Activated CD4-positive, alpha-beta memory T cell treated with anti-CD3 and anti-CD28 coated beads for 36 hours (primary cell): ENCODE data around the gene NXN. TPM values are rescaled to one million over a fixed set of nuclear protein-coding genes. Genes with fewer than 3 reads are reported as not detected.

Experiments used
- CTCF ChIA-PET: fragments of 350-600 bp; sonication (Branson Sonifier 250); formaldehyde crosslinking; loops from one replicate; lab custom pipeline; 2021; ENCODE audit warnings: antibody characterized with exemption, inconsistent platforms; lab: Charles Lee
- POLR2A ChIA-PET: fragments of 350-600 bp; sonication (Branson Sonifier 250); formaldehyde crosslinking; loops from one replicate; lab custom pipeline; 2021; ENCODE audit warnings: antibody characterized with exemption; lab: Charles Lee
- DNase-seq: peaks from one replicate; pipeline ENCODE4 v3.0.0-alpha.2; 2020
- H3K27ac Mint-ChIP-seq: one replicate; pipeline ENCODE4 v1.8.0; 2021; ENCODE audit warnings: mixed read lengths
- H3K27me3 Mint-ChIP-seq: one replicate; pipeline ENCODE4 v1.8.0; 2021; ENCODE audit warnings: mixed read lengths
- H3K36me3 Mint-ChIP-seq: one replicate; pipeline ENCODE4 v1.8.0; 2021; ENCODE audit warnings: mixed read lengths
- H3K4me1 Mint-ChIP-seq: one replicate; pipeline ENCODE4 v1.8.0; 2021; ENCODE audit warnings: low read depth, mixed read lengths
- H3K4me3 Mint-ChIP-seq: one replicate; pipeline ENCODE4 v1.8.0; 2021; ENCODE audit warnings: mild to moderate bottlenecking, mixed read lengths
- H3K9me3 Mint-ChIP-seq: one replicate; pipeline ENCODE4 v1.8.0; 2021; ENCODE audit warnings: mixed read lengths
- intact Hi-C: fragments of 100-400 bp; cut with micrococcal nuclease; formaldehyde crosslinking; loops from one replicate; pipeline ENCODE4 v1.15.1; 2023
- total RNA-seq, 2 experiments: library from RNA; stranded (reverse); gene quantifications; one replicate each; pipeline ENCODE4 v1.2.3, GENCODE V29; 2021

The NXN gene
- total RNA-seq, 2 experiments from 2014 or later = 0.31 to 0.33 TPM

GRCh38 chr17:901964-902363 is 77.6 kb downstream of the NXN start:
- CTCF ChIA-PET = interaction anchor here (1.4 kb wide), 1 partner anchor 23 kb away, joined by 3 read pairs; no protein-coding TSS in a partner anchor
- DNase-seq = no peak
- no peaks in the 10 kb centered on the region for H3K4me1 Mint-ChIP-seq

GRCh38 chr17:901191-901950 is 78.2 kb downstream of the NXN start:
- peaks cover 31% of the 10 kb centered on the region for H3K27me3 Mint-ChIP-seq
- DNase-seq = no peak
- intact Hi-C loops = no loop called here
- no peaks in the 10 kb centered on the region for H3K4me1 Mint-ChIP-seq
- CTCF ChIA-PET = no interaction called here
- H3K4me3 Mint-ChIP-seq = no peak overlapping the region
- H3K27ac Mint-ChIP-seq = no peak overlapping the region
- POLR2A ChIA-PET = no interaction called here
- no peaks in the 10 kb centered on the region for H3K36me3 Mint-ChIP-seq
- H3K9me3 Mint-ChIP-seq = no peaks in the 10 kb centered on the region

More at GRCh38 chr17:901964-902363, 77.6 kb downstream of the NXN start:
- H3K4me3 Mint-ChIP-seq = no peak overlapping the region
- H3K36me3 Mint-ChIP-seq = no peaks in the 10 kb centered on the region
- intact Hi-C loops = no loop called here
- POLR2A ChIA-PET = no interaction called here
- peaks cover 34% of the 10 kb centered on the region for H3K27me3 Mint-ChIP-seq
- no peaks in the 10 kb centered on the region for H3K9me3 Mint-ChIP-seq
- no peak overlapping the region for H3K27ac Mint-ChIP-seq

DNA sequence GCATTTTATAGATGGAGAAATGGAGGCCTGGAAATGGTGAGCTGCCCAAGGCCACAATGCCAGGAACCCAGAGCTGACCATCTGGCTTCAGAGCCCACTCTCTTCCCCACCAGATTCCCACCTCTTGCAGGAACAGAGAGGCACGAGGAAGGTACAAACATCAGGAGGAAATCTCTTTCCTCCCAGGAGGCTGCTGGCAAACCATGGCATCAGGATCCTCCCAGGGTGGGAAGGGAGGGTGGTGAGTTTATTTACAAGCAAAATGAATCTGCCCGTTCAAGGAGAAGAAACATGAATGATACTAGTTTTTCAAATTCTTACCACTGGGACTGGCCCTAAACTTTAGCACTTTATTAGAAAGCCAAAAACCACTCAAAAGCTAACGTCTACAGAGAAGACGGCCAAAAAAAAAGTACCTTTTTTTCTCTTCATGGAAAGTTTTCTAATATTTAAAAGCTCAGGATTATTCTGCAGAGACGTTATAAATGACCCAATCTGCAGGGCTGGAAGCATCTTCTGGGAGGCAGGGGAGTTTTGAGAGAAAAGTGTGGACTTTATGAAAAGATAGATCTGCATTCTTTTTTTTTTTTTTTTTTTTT is 79.1 kb downstream of the NXN start:
- DNase-seq = no peak
- no peaks in the 10 kb centered on the region for H3K36me3 Mint-ChIP-seq
- no peaks in the 10 kb centered on the region for H3K9me3 Mint-ChIP-seq
- H3K4me1 Mint-ChIP-seq = no peaks in the 10 kb centered on the region
- intact Hi-C loops = no loop called here
- peaks cover 30% of the 10 kb centered on the region for H3K27me3 Mint-ChIP-seq
- no peak overlapping the region for H3K4me3 Mint-ChIP-seq
- CTCF ChIA-PET = no interaction called here
- H3K27ac Mint-ChIP-seq = no peak overlapping the region
- POLR2A ChIA-PET = interaction anchor here (0.6 kb wide), 1 partner anchor 83 kb away, joined by 3 read pairs; no protein-coding TSS in a partner anchor

DNA sequence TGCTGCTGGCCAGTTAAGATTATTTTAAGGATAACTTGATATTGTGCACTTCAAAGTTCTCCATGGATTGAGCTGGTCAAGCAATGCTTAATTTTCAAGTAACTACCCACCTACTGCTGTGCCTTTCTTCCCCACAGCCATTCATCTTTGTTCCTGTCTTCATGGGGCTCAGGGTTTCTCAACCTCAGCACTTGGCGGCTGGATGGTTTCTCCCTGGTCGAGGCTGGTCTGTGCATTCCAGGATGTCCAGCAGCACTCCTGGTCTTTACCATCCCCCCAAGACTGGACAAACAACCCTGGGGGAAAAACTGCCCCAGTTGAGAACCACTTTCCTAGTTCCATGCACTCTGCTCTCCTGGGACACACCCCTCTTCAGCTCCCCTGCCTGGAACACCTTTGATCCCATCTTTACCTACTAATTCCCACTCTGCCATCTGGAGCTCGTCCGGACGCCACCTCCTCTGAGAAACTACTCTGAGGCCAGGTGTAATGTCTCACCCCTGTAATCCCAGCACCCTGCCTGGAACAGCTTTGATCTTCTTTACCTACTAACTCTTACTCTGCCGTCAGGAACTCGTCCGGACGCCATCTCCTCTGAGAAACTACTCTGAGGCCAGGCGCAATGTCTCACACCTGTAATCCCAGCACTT is 81.5 kb downstream of the NXN start:
- Mint-ChIP-seq H3K27me3 (peaks cover 16% of the 10 kb centered on the region), H3K36me3 (no peaks in the 10 kb centered on the region), H3K4me3 (no peak overlapping the region), H3K4me1 (no peaks in the 10 kb centered on the region), H3K9me3 (no peaks in the 10 kb centered on the region), H3K27ac (no peak overlapping the region)
- POLR2A ChIA-PET = no interaction called here
- intact Hi-C loops = no loop called here
- DNase-seq = no peak
- CTCF ChIA-PET = no interaction called here

GRCh38 chr17:896953-897661 is 82.5 kb downstream of the NXN start:
- no peak for DNase-seq
- Mint-ChIP-seq H3K27me3 (peaks cover 12% of the 10 kb centered on the region), H3K9me3 (no peaks in the 10 kb centered on the region), H3K36me3 (no peaks in the 10 kb centered on the region), H3K27ac (no peak overlapping the region), H3K4me1 (no peaks in the 10 kb centered on the region), H3K4me3 (no peak overlapping the region)
- ChIA-PET POLR2A (no interaction called here), CTCF (no interaction called here)
- intact Hi-C loops = no loop called here

- ChIA-PET CTCF (no interaction called here), POLR2A (no interaction called here)
- Mint-ChIP-seq H3K27me3 (peaks cover 9% of the 10 kb centered on the region), H3K4me3 (no peak overlapping the region), H3K9me3 (no peaks in the 10 kb centered on the region), H3K27ac (no peak overlapping the region), H3K4me1 (no peaks in the 10 kb centered on the region), H3K36me3 (no peaks in the 10 kb centered on the region)
- DNase-seq = no peak
- intact Hi-C loops = no loop called here
Observed at GRCh38 chr17:896454-896853, 83.1 kb downstream of the NXN start.

DNA sequence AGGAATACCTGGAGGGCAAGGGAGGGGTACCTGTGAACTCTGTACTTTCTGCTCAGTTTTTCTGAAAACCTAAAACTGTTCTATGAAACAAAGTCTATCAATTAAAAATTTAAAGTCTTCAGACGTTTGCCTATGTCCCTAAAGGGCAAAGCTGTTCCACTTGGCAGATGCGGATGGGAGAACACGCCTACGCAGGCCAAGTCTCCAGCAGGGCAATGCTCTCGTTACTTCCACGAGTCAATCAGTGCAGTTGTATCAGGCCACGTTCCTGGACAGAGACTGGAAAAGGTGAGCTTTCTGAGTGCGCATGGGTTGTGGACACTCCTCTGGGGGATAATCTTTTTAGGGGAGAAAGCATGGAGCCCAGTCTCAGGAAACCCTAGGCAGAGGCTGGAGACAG is 86.6 kb downstream of the NXN start:
- Mint-ChIP-seq H3K36me3 (no peaks in the 10 kb centered on the region), H3K27me3 (peaks cover 18% of the 10 kb centered on the region), H3K4me3 (no peak overlapping the region), H3K9me3 (no peaks in the 10 kb centered on the region), H3K27ac (no peak overlapping the region), H3K4me1 (peaks cover 4% of the 10 kb centered on the region)
- intact Hi-C loops = no loop called here
- POLR2A ChIA-PET = no interaction called here
- DNase-seq = no peak
- CTCF ChIA-PET = no interaction called here

- Mint-ChIP-seq H3K9me3 (no peaks in the 10 kb centered on the region), H3K27me3 (peaks cover 24% of the 10 kb centered on the region), H3K27ac (no peak overlapping the region), H3K36me3 (no peaks in the 10 kb centered on the region), H3K4me3 (no peak overlapping the region), H3K4me1 (peaks cover 4% of the 10 kb centered on the region)
- ChIA-PET POLR2A (interaction anchor here (0.6 kb wide), 1 partner anchor 122 kb away, joined by 3 read pairs; no protein-coding TSS in a partner anchor), CTCF (interaction anchor here (0.9 to 1.7 kb wide), 3 partner anchors 9 to 167 kb away, joined by 4 to 5 read pairs (median 5); no protein-coding TSS in a partner anchor)
- intact Hi-C loops = no loop called here
- DNase-seq = peak; percentile 48
Observed at GRCh38 chr17:888998-889441, 90.6 kb downstream of the NXN start.

DNA sequence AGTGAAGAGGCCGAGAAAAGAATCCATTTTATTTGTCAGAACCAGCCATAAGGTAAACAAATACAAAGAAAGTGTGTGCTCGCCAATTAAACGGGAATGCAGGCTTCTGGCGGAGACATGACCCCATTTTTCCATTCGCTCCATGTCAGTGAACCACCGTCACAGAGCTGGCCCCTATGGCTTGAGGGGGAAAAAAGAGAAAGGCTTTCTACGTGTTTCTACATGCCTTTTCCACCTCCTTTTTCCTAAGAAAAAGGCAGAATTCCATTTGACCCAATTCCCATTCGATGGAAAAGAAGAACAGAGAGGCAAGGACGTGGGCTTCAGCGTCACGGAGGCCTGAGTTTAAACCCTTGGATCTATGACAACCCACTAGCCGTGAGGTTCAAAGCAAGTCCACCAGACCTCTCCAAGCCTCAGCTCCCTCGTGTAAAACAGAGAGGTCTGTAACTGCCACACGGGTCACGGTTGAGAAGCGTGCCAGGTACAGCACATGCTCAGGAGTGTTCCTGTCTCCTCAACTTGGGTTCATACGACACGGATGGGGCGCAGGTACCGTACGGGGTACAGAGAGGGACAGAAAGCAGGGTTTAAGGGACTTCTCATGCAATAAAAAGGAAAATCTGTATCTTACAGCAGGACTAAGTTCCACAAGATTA is 91.9 kb downstream of the NXN start:
- no peaks in the 10 kb centered on the region for H3K36me3 Mint-ChIP-seq
- DNase-seq = no peak
- H3K4me1 Mint-ChIP-seq = peaks cover 4% of the 10 kb centered on the region
- H3K27ac Mint-ChIP-seq = no peak overlapping the region
- intact Hi-C loops = no loop called here
- no peak overlapping the region for H3K4me3 Mint-ChIP-seq
- POLR2A ChIA-PET = no interaction called here
- H3K9me3 Mint-ChIP-seq = no peaks in the 10 kb centered on the region
- CTCF ChIA-PET = interaction anchor here (1.7 kb wide), 1 partner anchor 93 kb away, joined by 5 read pairs; no protein-coding TSS in a partner anchor
- peaks cover 28% of the 10 kb centered on the region for H3K27me3 Mint-ChIP-seq

- no peak for DNase-seq
- Mint-ChIP-seq H3K36me3 (no peaks in the 10 kb centered on the region), H3K27ac (no peak overlapping the region), H3K4me3 (no peak overlapping the region), H3K9me3 (no peaks in the 10 kb centered on the region), H3K4me1 (peaks cover 4% of the 10 kb centered on the region), H3K27me3 (peaks cover 29% of the 10 kb centered on the region)
- intact Hi-C loops = no loop called here
- POLR2A ChIA-PET = no interaction called here
- CTCF ChIA-PET = interaction anchor here (0.6 kb wide), 1 partner anchor 19 kb away, joined by 4 read pairs; no protein-coding TSS in a partner anchor
Observed at GRCh38 chr17:885971-886571, 93.5 kb downstream of the NXN start.

DNA sequence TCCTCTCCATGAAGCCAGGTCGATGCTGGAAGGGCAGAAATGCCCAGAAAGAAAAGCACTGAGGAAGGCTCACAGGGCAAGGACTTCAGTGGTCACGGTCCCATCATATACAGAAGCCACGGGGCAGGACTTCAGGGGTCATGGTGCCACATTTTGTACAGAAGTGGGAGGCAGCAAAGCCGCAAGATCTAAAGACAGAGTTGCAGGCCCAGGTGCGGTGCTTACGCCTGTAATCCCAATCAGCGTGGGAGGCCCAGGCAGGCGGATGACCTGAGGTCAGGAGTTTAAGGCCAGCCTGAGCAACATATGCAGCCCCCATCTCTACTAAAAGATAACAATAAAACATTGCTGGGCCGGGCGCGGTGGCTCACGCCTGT is 96.0 kb downstream of the NXN start:
- H3K4me1 Mint-ChIP-seq = peaks cover 5% of the 10 kb centered on the region
- no peak for DNase-seq
- ChIA-PET CTCF (interaction anchor here (1.5 kb wide), 1 partner anchor 98 kb away, joined by 5 read pairs; no protein-coding TSS in a partner anchor), POLR2A (no interaction called here)
- H3K36me3 Mint-ChIP-seq = no peaks in the 10 kb centered on the region
- H3K27me3 Mint-ChIP-seq = peaks cover 23% of the 10 kb centered on the region
- H3K27ac Mint-ChIP-seq = no peak overlapping the region
- no peak overlapping the region for H3K4me3 Mint-ChIP-seq
- no peaks in the 10 kb centered on the region for H3K9me3 Mint-ChIP-seq
- intact Hi-C loops = no loop called here
